ENCODE measurements around the gene GJC2.

- TF ChIP-seq CTCF (IDR thresholded peaks at IDR 0.05 in 2 of 3, conservative IDR thresholded peaks at IDR 0.05 in 1 of 3; ENCODE audit: borderline replicate concordance in 1 of 3, insufficient read depth in 1 of 3, low read depth in 2 of 3, low read length in 2 of 3) (no peak), MAX (IDR thresholded peaks at IDR 0.05) (no peak), YY1 (IDR thresholded peaks at IDR 0.05; ENCODE audit: extremely low read depth, insufficient replicate concordance, low read depth, low read length) (no peak), RAD21 (IDR thresholded peaks at IDR 0.05; ENCODE audit: low read depth) (no peak), REST (IDR thresholded peaks at IDR 0.05; ENCODE audit: low read depth) (no peak), ZNF274 (IDR thresholded peaks at IDR 0.05; ENCODE audit: low read depth, low read length) (no peak), SIN3A (IDR thresholded peaks at IDR 0.05; ENCODE audit: low read depth) (no peak), POLR2A (IDR thresholded peaks at IDR 0.05; ENCODE audit: borderline replicate concordance, extremely low read depth, insufficient read depth, insufficient read length) (no peak), EZH2 (IDR thresholded peaks at IDR 0.05) (no peak), SP1 (IDR thresholded peaks at IDR 0.05; ENCODE audit: low read depth) (no peak), EZH2phosphoT487 (IDR thresholded peaks at IDR 0.05; ENCODE audit: borderline replicate concordance) (no peak), POLR2AphosphoS5 (IDR thresholded peaks at IDR 0.05; ENCODE audit: low read depth, low read length) (no peak), ELF1 (IDR thresholded peaks at IDR 0.05; ENCODE audit: borderline replicate concordance, low read depth) (no peak)
Measured at GRCh38 chr1:228106800-228107054, 43.0 kb upstream of the GJC2 start.

All from HCT116 (cell line).